Fibroblast of mammary gland (primary cell): Measurements from ENCODE around the gene TRMT1L.

Experiments
- DNase-seq: peaks from one replicate; pipeline ENCODE4 v3.0.0-alpha.2; 2010; ENCODE audit warnings: low read depth
- H3K4me3 ChIP-seq: 2 replicates; pipeline ENCODE4 v1.5.1; 2011; ENCODE audit warnings: low read depth, mild to moderate bottlenecking, low read length, moderate library complexity; ENCODE audit not compliant: control insufficient read depth
- TF ChIP-seq, protein P1 (sequence below): conservative IDR thresholded peaks from 2 replicates; pipeline ENCODE4 v1.5.1; 2011; ENCODE audit warnings: low read depth, low read length, inconsistent platforms; ENCODE audit not compliant: control insufficient read depth, insufficient read depth

The TRMT1L gene

DNA sequence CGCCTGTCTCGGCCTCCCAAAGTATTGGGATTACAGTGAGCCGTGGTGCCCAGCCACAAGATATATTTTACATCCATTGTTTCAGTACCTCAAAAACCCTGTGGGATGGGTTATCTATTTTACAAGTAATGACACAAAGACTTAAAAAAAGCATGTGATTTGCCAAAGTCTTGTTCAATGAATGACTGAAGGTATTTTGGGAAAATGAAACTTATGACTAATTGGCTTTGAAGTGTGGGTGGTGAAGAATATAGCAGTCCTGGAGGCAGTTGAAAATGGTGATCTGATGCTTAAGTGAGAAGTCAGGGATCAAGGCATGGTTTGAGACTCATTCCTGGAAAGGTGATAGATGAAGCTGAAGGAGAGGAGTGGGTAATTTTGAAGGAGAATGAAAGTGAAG, 3.2 kb upstream of the TRMT1L start:
- TF ChIP-seq, protein P1, sequence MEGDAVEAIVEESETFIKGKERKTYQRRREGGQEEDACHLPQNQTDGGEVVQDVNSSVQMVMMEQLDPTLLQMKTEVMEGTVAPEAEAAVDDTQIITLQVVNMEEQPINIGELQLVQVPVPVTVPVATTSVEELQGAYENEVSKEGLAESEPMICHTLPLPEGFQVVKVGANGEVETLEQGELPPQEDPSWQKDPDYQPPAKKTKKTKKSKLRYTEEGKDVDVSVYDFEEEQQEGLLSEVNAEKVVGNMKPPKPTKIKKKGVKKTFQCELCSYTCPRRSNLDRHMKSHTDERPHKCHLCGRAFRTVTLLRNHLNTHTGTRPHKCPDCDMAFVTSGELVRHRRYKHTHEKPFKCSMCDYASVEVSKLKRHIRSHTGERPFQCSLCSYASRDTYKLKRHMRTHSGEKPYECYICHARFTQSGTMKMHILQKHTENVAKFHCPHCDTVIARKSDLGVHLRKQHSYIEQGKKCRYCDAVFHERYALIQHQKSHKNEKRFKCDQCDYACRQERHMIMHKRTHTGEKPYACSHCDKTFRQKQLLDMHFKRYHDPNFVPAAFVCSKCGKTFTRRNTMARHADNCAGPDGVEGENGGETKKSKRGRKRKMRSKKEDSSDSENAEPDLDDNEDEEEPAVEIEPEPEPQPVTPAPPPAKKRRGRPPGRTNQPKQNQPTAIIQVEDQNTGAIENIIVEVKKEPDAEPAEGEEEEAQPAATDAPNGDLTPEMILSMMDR: no peak

DNA sequence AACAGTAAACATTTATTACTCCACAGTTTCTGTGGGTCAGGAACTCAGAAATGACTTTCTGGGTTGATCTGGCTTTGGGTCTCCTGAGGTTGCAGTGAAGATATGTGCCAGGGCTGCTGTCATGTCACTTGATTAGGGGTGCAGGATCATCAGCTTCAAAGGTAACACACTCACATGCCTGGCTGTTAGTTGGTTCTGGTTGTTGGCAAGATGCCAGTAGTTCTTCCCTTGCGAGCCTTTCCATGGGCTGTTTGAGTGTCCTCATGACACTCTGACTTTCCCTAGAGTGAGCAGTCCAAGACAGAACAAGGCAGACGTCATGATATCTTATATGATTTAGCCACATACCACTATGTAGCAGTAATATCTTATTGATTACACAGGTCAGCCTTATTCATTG, 2.0 kb upstream of the TRMT1L start:
- H3K4me3 ChIP-seq: no peak overlapping the region
- peak; percentile 3 for DNase-seq
- TF ChIP-seq, protein P1: no peak

More for the DNA sequence above, 3.2 kb upstream of the TRMT1L start:
- DNase-seq: peak; percentile 34
- H3K4me3 ChIP-seq: no peak overlapping the region

GRCh38 chr1:185157599-185158412, 1.1 kb upstream of the TRMT1L start:
- DNase-seq: peak; percentile 30
- TF ChIP-seq, protein P1: no peak
- H3K4me3 ChIP-seq: peak overlapping the region; percentile 97

DNA sequence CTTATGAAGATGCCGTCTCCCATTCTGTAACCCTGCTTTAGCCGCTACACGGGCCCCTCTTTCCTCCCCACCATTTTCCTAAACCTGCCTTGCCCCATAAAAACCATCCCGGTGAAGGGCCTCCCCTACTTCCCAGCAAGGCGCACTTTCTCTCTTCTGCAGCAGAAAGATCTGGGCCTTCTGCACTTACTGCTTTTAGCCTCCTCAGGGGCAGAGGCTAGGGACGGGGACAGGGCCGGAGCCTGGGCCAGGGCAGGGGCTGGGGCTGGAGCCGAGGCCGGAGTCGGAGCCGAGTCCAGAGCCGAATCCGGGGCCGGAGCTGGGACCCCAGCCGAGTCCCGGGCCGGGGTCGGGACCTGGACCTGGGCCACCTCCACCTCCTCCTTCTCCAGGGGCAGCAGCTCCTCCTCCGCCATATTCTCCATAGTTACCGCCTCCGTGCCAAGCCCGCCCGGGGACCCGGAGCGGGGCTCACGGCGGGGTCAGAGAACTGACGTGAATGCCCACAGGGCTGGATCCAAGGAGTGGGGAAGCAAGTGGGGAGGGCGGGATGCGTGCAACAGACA, 382 bp downstream of the TRMT1L start:
- DNase-seq: no peak

DNA sequence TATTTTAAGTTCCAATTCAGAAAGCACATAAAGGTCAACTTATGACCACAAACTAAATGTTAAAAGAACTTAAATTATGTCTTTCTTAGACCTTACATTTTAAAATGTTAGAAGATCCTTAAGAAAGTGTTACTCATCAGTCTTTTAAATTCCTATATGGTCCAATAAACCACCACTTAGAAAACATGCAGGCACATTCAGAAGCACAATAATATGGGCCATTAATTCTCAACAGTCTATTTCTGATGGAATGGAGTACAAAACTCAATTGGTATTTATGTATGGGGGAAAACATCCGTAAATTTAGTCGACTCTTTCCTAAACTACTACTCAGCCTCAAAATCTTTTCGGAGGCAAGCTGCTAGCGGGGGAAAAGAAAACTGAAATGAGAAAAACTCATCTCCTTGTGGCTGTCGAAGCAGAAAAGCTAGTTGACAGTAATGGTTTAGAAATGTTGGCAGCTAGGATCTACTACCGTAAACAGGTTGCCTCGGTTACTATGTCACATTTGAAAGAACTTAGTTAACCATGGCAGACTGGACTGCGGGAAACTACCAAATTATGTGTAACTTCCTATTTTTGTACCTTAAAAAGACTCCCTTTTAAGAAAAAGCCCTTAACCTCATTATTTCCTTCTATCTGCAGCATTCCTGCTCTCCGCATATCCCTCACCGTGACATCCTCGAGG, 1.0 kb downstream of the TRMT1L start:
- DNase-seq: peak; percentile 58
- H3K4me3 ChIP-seq: peak overlapping the region; percentile 97
- TF ChIP-seq, protein P1: no peak

More for the DNA sequence above, 382 bp downstream of the TRMT1L start:
- TF ChIP-seq, protein P1: no peak
- peak overlapping the region; percentile 97 for H3K4me3 ChIP-seq

DNA sequence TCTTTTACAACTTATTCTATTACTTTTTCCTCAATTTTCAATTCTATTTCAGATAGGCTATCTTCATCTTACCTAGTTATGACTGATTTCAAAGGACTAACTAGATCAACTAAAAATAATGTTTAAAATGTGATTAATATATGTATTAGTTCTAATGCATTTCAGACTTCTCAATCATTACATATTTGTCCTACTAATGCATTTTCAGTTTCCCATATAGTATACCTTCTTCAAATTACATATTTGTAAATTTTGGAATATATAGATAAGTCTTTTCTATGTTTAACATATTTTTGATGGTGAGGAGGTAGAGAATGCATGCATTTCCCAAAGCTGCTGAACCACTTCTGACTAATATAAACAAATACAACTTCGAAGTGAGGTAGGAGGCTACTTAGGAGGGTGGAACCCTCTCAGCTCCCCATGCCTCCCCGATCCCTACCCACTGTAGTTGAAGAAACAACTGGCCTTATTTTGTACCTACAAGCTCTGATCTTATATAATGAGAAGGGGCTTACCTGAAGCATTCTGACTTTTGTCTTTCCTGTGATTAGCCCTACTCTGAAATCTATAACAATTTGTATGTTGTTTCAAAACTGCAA, 1.7 kb downstream of the TRMT1L start:
- TF ChIP-seq, protein P1: no peak
- peak; percentile 47 for DNase-seq
- H3K4me3 ChIP-seq: peak overlapping the region; percentile 97
